Activated B cell treated with CpG ODN at 0.5 μM for 24 hours (primary cell): ENCODE data around the gene S100PBP. TPM values are rescaled to one million over a fixed set of nuclear protein-coding genes. Genes with fewer than 3 reads are reported as not detected.

ENCODE experiments used
- ATAC-seq: fragments of 200-7000 bp; cut with Tn5 transposase; one replicate; pipeline ENCODE4 v1.10.0; 2021; ENCODE audit warnings: low read depth, mild to moderate bottlenecking, moderate library complexity
- CTCF ChIA-PET: fragments of 350-600 bp; sonication (Branson Sonifier 250); formaldehyde crosslinking; loops from one replicate; lab custom pipeline; 2021; ENCODE audit warnings: antibody characterized with exemption; lab: Charles Lee
- POLR2A ChIA-PET: fragments of 350-600 bp; sonication (Branson Sonifier 250); formaldehyde crosslinking; loops from one replicate; lab custom pipeline; 2021; ENCODE audit warnings: antibody characterized with exemption; lab: Charles Lee
- DNase-seq: peaks from one replicate; pipeline ENCODE4 v3.0.0; 2022
- H3K27ac Mint-ChIP-seq: one replicate; pipeline ENCODE4 v1.8.0; 2020; ENCODE audit warnings: mixed read lengths
- H3K27me3 Mint-ChIP-seq: one replicate; pipeline ENCODE4 v1.8.0; 2021; ENCODE audit warnings: mixed read lengths
- H3K36me3 Mint-ChIP-seq: one replicate; pipeline ENCODE4 v1.8.0; 2021; ENCODE audit warnings: low read depth, mixed read lengths
- H3K4me1 Mint-ChIP-seq: one replicate; pipeline ENCODE4 v1.8.0; 2021; ENCODE audit warnings: mixed read lengths
- H3K4me3 Mint-ChIP-seq: one replicate; pipeline ENCODE4 v1.8.0; 2020; ENCODE audit warnings: mild to moderate bottlenecking, mixed read lengths
- H3K9me3 Mint-ChIP-seq: one replicate; pipeline ENCODE4 v1.8.0; 2020; ENCODE audit warnings: mixed read lengths
- intact Hi-C: fragments of 100-400 bp; cut with micrococcal nuclease; formaldehyde crosslinking; loops from one replicate; pipeline ENCODE4 v1.15.1; 2024
- total RNA-seq: library from RNA; stranded (reverse); gene quantifications from 2 replicates; pipeline ENCODE4 v1.2.3, GENCODE V29; 2022
- TF ChIP-seq, protein P1 (sequence below): fragments of 200-600 bp; IDR thresholded peaks from one replicate; pipeline ENCODE4 v1.8.0; 2022; ENCODE audit warnings: antibody characterized with exemption, mild to moderate bottlenecking

Gene S100PBP
- total RNA-seq, 1 donor from 2014 or later = 50.5 TPM

DNA sequence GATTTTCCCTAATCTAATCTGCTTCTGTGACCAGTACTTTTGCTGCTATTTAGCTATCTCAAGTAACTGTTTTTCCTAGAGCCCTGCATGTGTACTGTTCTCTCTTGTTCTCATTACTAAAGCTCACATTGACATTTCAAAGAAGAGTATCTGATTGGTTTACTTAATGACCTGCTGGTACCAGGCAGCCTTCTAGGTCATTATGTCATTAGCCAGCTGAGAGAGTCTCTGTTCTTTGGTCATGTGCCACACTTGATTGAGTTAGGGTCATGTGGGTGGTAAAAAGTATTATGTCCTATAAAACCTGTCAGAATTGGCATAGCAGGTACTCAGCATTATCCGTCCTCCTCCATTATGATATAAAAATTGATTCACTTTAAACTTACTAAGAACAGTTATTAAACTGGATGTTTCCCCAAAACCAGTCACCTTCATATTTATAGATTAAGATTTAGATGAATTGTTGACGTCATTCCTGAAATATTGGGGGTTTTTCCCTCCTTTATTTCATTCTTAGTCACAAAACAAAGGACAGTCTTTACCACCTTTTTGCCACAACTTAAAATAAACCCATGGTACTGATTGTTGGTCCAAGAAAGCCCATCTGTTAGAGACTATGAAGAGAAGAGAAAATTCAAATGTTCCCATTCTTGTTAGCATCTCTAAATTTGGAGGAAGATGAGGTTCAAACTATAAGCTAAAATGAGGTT, 31.1 kb downstream of the S100PBP start:
- ATAC-seq (no peak), DNase-seq (no peak)
- TF ChIP-seq, protein P1, sequence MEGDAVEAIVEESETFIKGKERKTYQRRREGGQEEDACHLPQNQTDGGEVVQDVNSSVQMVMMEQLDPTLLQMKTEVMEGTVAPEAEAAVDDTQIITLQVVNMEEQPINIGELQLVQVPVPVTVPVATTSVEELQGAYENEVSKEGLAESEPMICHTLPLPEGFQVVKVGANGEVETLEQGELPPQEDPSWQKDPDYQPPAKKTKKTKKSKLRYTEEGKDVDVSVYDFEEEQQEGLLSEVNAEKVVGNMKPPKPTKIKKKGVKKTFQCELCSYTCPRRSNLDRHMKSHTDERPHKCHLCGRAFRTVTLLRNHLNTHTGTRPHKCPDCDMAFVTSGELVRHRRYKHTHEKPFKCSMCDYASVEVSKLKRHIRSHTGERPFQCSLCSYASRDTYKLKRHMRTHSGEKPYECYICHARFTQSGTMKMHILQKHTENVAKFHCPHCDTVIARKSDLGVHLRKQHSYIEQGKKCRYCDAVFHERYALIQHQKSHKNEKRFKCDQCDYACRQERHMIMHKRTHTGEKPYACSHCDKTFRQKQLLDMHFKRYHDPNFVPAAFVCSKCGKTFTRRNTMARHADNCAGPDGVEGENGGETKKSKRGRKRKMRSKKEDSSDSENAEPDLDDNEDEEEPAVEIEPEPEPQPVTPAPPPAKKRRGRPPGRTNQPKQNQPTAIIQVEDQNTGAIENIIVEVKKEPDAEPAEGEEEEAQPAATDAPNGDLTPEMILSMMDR = no peak
- no peaks in the 10 kb centered on the region for H3K9me3 Mint-ChIP-seq
- H3K4me1 Mint-ChIP-seq = no peaks in the 10 kb centered on the region
- peaks cover 50% of the 10 kb centered on the region for H3K36me3 Mint-ChIP-seq
- H3K27me3 Mint-ChIP-seq = no peaks in the 10 kb centered on the region
- ChIA-PET POLR2A (interaction anchor here (0.5 kb wide), 1 partner anchor 266 kb away, joined by 8 read pairs; no protein-coding TSS in a partner anchor), CTCF (no interaction called here)
- intact Hi-C loops = no loop called here
- no peak overlapping the region for H3K27ac Mint-ChIP-seq
- no peak overlapping the region for H3K4me3 Mint-ChIP-seq

DNA sequence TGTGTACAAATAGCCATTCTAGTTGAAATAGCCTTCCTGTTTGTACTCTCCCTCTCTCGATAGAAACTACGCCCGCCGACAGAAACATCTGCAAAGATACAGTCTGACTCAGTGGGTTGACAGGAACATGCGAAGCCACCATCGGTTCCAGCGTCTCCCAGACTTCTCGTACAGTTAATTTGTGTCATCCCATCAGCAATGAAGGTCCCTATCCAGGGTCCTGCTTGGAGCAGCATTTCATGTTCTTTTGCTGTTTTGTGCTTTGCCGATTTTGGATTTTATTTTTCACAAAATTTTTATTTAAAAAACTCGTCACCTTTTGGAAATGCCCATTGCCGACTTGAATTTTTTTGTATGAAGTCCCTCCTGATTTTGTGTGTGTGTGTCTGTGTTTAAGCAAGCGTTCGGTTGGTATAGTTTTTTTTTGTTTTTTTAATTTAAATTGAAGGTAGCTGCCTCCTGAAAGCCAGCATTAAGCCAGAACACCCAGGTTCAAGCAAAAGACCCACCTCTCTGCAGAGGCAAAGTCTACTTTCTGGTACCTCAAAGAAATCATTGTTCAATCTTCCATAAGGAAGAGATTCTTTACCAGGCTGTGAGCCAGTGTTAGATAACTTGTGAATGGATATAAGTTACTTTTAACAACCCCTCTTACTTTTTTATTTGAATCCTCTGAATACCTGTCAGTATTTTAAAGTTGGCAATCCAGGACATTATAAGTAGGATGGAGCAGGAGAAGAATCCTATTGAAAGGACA, 38.6 kb downstream of the S100PBP start:
- Mint-ChIP-seq H3K36me3 (peaks cover 79% of the 10 kb centered on the region), H3K27me3 (no peaks in the 10 kb centered on the region), H3K9me3 (no peaks in the 10 kb centered on the region), H3K4me1 (no peaks in the 10 kb centered on the region), H3K4me3 (no peak overlapping the region), H3K27ac (no peak overlapping the region)
- intact Hi-C loops = no loop called here
- ChIA-PET CTCF (no interaction called here), POLR2A (no interaction called here)
- ATAC-seq = no peak
- TF ChIP-seq, protein P1 = no peak
- no peak for DNase-seq

DNA sequence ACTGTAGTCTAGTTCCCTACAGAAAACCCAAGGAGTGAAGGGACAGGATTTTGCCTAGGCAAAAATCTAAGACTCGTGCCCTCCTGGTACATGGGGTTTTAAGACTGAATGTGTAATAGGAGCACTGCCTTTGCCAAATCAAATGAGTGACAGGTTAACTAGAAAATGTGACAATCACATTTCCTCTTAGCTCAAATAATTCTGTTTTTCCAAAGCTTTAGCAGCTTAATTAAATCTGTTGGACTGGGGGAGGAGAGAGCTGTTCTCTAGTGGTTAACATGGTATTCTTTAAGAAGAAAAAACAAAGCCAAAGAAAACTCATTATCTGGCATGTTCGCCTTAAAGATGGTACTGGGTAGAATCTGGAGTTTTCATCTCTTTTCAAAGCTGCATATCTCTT, 40.7 kb downstream of the S100PBP start:
- no peak for ATAC-seq
- ChIA-PET POLR2A (no interaction called here), CTCF (no interaction called here)
- Mint-ChIP-seq H3K27me3 (no peaks in the 10 kb centered on the region), H3K4me1 (no peaks in the 10 kb centered on the region), H3K9me3 (no peaks in the 10 kb centered on the region), H3K27ac (no peak overlapping the region), H3K4me3 (no peak overlapping the region), H3K36me3 (peaks cover 81% of the 10 kb centered on the region)
- TF ChIP-seq, protein P1 = no peak
- intact Hi-C loops = no loop called here
- DNase-seq = no peak

DNA sequence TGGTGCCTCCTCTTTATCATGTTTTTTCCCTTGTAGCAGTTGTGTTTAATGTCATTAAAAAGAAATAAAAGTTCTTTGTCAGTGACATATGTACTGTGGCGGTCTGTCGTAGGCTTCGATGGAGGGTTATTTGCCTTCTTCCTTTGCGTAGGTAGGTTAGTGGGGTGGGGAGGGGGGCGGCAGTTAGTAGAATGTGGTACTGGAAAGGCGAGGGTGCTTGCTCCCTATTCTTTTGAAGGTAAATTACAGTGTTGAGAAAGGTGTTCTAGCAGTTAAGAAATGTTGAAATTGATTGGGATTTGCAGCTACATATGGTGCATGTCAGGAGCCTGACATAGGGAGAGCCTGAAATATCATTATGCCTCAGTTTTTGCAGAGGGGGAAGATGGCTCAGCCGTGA, 41.3 kb downstream of the S100PBP start:
- H3K27me3 Mint-ChIP-seq = no peaks in the 10 kb centered on the region
- peaks cover 75% of the 10 kb centered on the region for H3K36me3 Mint-ChIP-seq
- no peak overlapping the region for H3K4me3 Mint-ChIP-seq
- intact Hi-C loops = no loop called here
- H3K4me1 Mint-ChIP-seq = no peaks in the 10 kb centered on the region
- ChIA-PET CTCF (no interaction called here), POLR2A (no interaction called here)
- TF ChIP-seq, protein P1 = no peak
- H3K9me3 Mint-ChIP-seq = no peaks in the 10 kb centered on the region
- DNase-seq (no peak), ATAC-seq (no peak)
- no peak overlapping the region for H3K27ac Mint-ChIP-seq

DNA sequence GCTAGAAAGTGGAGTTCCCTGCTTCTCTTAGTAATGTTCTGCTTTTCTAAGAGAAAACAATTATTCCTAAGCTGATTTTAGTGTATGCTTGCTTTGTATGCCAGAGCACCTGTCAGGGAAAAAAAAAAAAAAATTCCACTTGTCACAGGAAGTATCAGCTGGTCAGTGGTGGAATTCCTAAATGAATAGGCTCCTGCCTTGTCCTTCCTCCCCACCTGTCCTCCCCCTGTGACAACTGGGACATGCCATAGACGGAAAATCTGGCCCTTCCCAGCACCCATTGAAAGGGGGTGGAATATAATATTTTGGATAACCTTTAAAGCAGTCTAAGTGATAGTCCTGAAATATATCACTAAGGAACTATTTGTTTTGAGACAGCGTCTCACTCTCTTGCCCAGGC, 42.5 kb downstream of the S100PBP start:
- DNase-seq = no peak
- Mint-ChIP-seq H3K36me3 (peaks cover 70% of the 10 kb centered on the region), H3K4me3 (no peak overlapping the region), H3K9me3 (no peaks in the 10 kb centered on the region), H3K27ac (no peak overlapping the region), H3K4me1 (no peaks in the 10 kb centered on the region), H3K27me3 (no peaks in the 10 kb centered on the region)
- ChIA-PET POLR2A (interaction anchor here (0.7 kb wide), 1 partner anchor 25 kb away, joined by 5 read pairs; no protein-coding TSS in a partner anchor), CTCF (no interaction called here)
- intact Hi-C loops = no loop called here
- no peak for ATAC-seq
- TF ChIP-seq, protein P1 = no peak
